KMS-11 (cell line): Measurements from ENCODE around the gene UBE2L5.

Experiments
- H2AFZ ChIP-seq: fragments of 200-600 bp; sonication (generic); 2 replicates; pipeline ENCODE4 v1.6.1; 2016; ENCODE audit warnings: antibody characterized with exemption, mixed run types, low read depth
- H3K27ac ChIP-seq: fragments of 200-600 bp; sonication (generic); 2 replicates; pipeline ENCODE4 v1.6.1; 2016; ENCODE audit warnings: mild to moderate bottlenecking, mixed run types
- H3K27me3 ChIP-seq: fragments of 200-600 bp; sonication (generic); 2 replicates; pipeline ENCODE4 v1.6.1; 2017; ENCODE audit warnings: mild to moderate bottlenecking, low read depth, mixed run types, moderate library complexity; ENCODE audit not compliant: insufficient read depth
- H3K36me3 ChIP-seq: fragments of 200-600 bp; sonication (generic); 2 replicates; pipeline ENCODE4 v1.6.1; 2017; ENCODE audit warnings: mild to moderate bottlenecking, mixed run types; ENCODE audit not compliant: insufficient read depth
- H3K4me1 ChIP-seq: fragments of 200-600 bp; sonication (generic); 2 replicates; pipeline ENCODE4 v1.6.1; 2016; ENCODE audit warnings: mild to moderate bottlenecking, low read depth, mixed run types; ENCODE audit not compliant: poor library complexity, severe bottlenecking
- H3K4me2 ChIP-seq: fragments of 200-600 bp; sonication (generic); 2 replicates; pipeline ENCODE4 v1.7.0; 2016; ENCODE audit warnings: mild to moderate bottlenecking, mixed run types
- H3K4me3 ChIP-seq: fragments of 200-600 bp; sonication (generic); IDR thresholded peaks from 2 replicates; pipeline ENCODE4 v1.6.1; 2017; ENCODE audit warnings: low read depth, low read length, mixed read lengths; ENCODE audit not compliant: insufficient read depth
- H3K79me2 ChIP-seq: fragments of 200-600 bp; sonication (generic); 2 replicates; pipeline ENCODE4 v1.6.1; 2016; ENCODE audit warnings: low read depth, mixed run types; ENCODE audit not compliant: insufficient read depth
- H3K9ac ChIP-seq: fragments of 200-600 bp; sonication (generic); 2 replicates; pipeline ENCODE4 v1.6.1; 2016; ENCODE audit warnings: mild to moderate bottlenecking, mixed run types
- H4K20me1 ChIP-seq: fragments of 200-600 bp; sonication (generic); 2 replicates; pipeline ENCODE4 v1.6.1; 2016; ENCODE audit warnings: mild to moderate bottlenecking, mixed run types; ENCODE audit not compliant: insufficient read depth
- CTCF ChIP-seq: fragments of 200-600 bp; sonication (generic); conservative IDR thresholded peaks from 2 replicates; pipeline ENCODE4 v1.6.1; 2017; ENCODE audit warnings: low read depth, mild to moderate bottlenecking, antibody characterized with exemption, low read length, moderate library complexity, mixed read lengths

Gene UBE2L5

GRCh38 chr13:30463787-30464495, 41.6 kb downstream of the UBE2L5 start:
- Histone ChIP-seq H3K27me3 (no peaks in the 10 kb centered on the region), H3K4me3 (no peak overlapping the region), H3K9ac (peak overlapping the region; percentile 91), H3K4me1 (peaks cover 34% of the 10 kb centered on the region), H2AFZ (no peak overlapping the region), H4K20me1 (no peaks in the 10 kb centered on the region), H3K79me2 (peaks cover 28% of the 10 kb centered on the region), H3K4me2 (peak overlapping the region; percentile 82), H3K36me3 (peaks cover 10% of the 10 kb centered on the region; the same call in 1 of the 2 replicates), H3K27ac (peak overlapping the region; percentile 90)
- TF ChIP-seq CTCF = no peak

DNA sequence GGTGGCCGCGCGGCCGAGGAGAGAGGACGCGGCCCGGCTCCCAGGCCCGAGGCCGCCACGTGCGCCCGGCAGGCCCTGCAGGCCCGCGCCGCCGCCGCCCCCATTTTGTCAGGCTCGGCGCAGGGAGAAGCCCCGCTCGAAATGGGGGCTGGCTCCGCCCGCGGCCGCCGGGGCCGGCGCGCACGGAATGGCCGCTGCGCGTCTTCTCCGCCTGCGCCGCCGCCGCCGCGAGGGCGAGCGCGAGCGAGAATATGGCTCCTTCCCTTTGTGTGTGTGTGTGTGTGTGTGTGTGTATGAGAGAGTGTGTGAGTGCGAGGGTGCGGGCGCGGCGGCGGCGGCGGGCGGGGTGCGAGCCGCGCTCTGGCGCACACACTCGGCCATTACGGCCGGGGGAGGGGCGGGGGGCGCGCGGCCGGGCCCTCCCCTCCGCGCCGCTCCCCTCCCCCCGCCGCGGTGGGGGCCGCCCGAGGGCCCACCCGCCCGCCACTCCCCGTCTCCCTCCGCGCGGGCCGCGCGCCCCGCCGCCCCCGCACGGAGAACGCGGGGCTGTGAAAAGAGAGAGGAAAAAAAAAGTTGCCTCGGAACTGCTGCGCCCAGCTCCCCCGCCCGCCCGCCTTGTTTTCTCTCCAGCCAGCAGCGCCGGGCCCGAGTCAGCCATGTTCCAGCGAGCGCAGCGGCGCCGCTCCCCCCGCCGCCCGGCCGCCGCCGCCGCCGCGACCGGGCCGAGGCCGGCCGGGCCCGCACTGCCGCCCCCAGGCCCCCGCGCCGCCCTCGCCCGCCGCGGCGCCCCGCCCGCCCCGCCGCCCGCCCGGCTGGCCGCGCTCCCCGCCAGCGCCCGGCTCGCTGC, 42.4 kb downstream of the UBE2L5 start:
- no peak for TF ChIP-seq CTCF

DNA sequence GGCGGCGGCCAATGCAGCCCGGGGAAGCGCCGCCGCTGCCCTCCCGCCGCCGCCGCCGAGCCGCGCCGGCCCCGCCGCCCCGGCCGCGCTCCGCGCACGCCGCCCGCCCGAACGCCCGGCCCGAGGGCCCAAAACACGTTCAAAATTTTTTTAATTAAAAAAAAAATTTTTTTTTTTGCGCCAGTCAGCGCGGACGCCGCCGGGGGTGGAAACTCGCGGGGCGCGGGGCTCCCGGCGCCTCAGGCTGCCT, 43.0 kb downstream of the UBE2L5 start:
- Histone ChIP-seq H3K4me3 (no peak overlapping the region), H3K27me3 (no peaks in the 10 kb centered on the region), H2AFZ (no peak overlapping the region), H3K79me2 (peaks cover 28% of the 10 kb centered on the region), H3K36me3 (peaks cover 10% of the 10 kb centered on the region; the same call in 1 of the 2 replicates), H4K20me1 (no peaks in the 10 kb centered on the region), H3K27ac (peak overlapping the region; percentile 97), H3K4me2 (no peak overlapping the region), H3K9ac (peak overlapping the region; percentile 95), H3K4me1 (peaks cover 34% of the 10 kb centered on the region)
- TF ChIP-seq CTCF = no peak

More for the DNA sequence above, 42.4 kb downstream of the UBE2L5 start:
- peak overlapping the region; percentile 82; the same call in 1 of the 2 replicates for H3K4me2 ChIP-seq
- H3K4me1 ChIP-seq = peaks cover 34% of the 10 kb centered on the region
- no peak overlapping the region for H2AFZ ChIP-seq
- no peaks in the 10 kb centered on the region for H3K27me3 ChIP-seq
- H4K20me1 ChIP-seq = no peaks in the 10 kb centered on the region
- H3K4me3 ChIP-seq = no peak overlapping the region
- H3K36me3 ChIP-seq = peaks cover 10% of the 10 kb centered on the region; the same call in 1 of the 2 replicates
- peaks cover 28% of the 10 kb centered on the region for H3K79me2 ChIP-seq
- peak overlapping the region; percentile 90 for H3K27ac ChIP-seq
- H3K9ac ChIP-seq = peak overlapping the region; percentile 91

GRCh38 chr13:30465593-30466357, 43.5 kb downstream of the UBE2L5 start, which contains the start of gene HMGB1:
HMGB1 (minus strand) TSS chr13:30465936; CDS start chr13:30463680, 2,256 bp downstream.
- Histone ChIP-seq H3K4me2 (peak within 1 kb of the TSS; percentile 96), H3K36me3 (peaks cover 10% of the 10 kb centered on the region; the same call in 1 of the 2 replicates), H3K79me2 (peaks cover 28% of the 10 kb centered on the region)

More at GRCh38 chr13:30465593-30466357, 43.5 kb downstream of the UBE2L5 start, which contains the start of gene HMGB1:
- Histone ChIP-seq H3K27ac (peak within 1 kb of the TSS; percentile 97), H3K4me3 (no peak within 1 kb of the TSS), H4K20me1 (no peaks in the 10 kb centered on the region), H3K9ac (peak within 1 kb of the TSS; percentile 95), H3K4me1 (peaks cover 34% of the 10 kb centered on the region), H3K27me3 (no peaks in the 10 kb centered on the region), H2AFZ (peak within 1 kb of the TSS; percentile 27; the same call in 1 of the 2 replicates)
- TF ChIP-seq CTCF = no peak
